ENCODE results near the gene ULK1.
"Not testable (repeated sequence)": the region's sequence is repeated elsewhere in the genome, so short reads cannot be mapped to it uniquely, and the experiment has no call there.

The ULK1 gene

DNA sequence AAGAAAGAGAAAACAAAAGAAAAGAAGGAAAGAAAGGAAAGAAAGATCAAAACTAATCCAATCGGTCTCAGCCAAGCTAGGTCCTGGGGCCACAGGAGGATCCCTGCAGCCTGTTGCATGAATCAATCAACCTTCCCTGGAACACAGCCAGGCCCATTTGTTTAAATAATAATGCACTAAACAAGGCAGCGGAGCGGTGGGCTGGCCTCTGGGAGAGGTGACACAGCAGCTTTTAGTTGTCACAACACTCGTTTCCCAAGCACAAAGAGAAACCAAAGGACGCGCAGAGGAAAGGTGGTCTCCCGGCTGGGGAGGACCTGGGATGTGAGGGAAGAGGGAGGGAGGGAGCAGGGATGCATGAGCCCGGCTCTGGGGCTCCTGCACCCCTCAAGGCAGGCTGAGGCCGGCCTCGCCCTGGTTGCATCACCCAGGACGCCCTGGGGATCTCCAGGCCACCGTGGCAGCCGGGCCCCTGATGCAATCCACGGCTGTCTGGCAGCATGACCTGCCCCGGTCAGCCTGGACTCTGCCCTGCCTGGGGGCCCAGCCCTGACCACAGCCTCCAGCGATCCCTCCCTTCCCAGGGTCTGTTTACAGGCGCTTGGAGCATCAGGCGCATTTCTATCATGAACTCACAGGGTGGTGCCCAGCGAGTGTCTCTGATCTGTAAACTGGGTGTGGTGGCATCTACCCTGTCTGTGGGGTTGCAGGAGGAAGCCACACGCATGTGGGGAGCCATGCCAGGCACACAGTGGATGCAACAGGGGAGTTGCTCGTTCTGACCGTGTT, 33.8 kb upstream of the ULK1 start:
- DNase-seq = peak in 3 of 10 donors; percentile 51 to 73 (median 72)
- intact Hi-C loops (cut with DNase I) = no loop called here

DNA sequence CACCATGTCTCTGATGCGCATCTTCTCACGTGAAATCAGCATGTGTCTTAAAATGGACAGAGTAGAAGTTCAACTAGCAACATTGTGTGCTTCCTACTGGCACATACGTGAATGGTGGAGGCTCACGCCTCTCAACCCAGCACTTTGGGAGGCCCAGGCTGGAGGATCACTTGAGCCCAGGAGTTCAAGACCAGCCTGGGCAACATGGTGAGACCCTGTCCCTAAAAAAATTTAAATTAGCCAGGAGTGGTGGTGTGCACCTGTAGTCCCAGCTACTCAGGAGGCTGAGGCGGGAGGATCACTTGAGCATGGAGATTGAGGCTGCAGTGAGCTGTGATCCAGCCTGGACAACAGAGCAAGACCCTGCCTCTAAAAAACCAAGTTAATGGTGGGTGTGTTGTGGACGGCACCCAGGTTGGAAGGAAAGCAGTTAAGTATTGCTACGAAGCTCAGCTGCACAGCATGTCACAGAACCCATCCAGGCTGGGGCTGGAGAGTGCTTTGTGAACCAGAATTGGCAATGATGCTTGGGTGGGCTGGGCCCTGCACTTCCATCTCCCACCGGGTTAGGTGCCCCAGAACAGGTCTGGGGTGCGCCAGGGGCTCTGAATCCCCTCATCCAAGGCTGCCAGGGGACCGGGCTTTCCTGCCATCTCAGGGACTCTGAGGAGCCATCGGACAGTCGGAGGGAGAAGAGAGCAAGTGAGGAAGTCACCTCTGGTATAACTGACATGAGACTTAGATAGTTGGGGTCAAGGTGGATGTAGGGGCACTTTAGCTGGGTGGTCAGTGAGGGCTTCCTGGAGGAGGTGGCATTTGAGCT, 33.0 kb upstream of the ULK1 start:
- peak in 2 of 10 donors; percentile 50 to 70 for DNase-seq
- intact Hi-C loops (cut with DNase I) = no loop called here

DNA sequence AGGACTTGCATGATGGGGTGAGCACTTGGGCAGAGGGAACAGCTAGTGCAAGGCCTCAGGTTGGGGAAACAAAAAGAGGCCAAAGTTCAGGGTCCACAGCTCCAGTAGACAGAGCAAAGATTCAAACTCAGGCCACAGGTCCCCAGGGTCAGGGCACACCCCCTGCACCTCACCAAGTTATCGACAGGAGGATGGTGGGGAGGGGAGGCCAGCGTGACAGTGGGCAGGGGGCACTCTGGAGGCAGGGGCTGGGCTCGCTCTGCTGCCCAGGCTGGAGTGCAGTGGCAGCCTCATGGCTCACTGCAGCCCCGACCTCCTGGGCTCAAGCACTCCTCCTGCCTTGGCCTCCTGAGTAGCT, 32.4 kb upstream of the ULK1 start:
- peak in 2 of 10 donors; percentile 17 to 77 for DNase-seq
- intact Hi-C loops (cut with DNase I) = no loop called here

DNA sequence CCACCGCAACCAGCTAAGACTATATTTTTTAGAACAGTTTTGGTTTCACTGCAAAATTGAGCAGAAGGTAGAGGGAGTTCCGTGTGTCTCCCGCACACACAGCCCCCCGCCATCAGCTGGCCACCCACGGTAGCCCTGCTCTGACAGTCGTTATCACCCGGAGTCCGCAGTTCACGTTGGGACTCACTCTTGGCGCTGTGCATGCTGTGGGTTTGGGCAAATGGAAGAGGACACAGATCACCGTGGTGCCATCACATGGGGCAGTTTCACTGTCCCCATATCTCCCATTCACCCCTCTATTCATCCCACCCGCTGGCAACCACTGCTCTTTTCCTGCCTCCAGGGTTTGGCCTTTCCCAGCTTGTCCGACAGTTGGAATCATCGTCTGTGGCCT, 31.8 kb upstream of the ULK1 start:
- peak in 3 of 10 donors; percentile 52 to 62 (median 62) for DNase-seq
- intact Hi-C loops (cut with DNase I) = no loop called here

DNA sequence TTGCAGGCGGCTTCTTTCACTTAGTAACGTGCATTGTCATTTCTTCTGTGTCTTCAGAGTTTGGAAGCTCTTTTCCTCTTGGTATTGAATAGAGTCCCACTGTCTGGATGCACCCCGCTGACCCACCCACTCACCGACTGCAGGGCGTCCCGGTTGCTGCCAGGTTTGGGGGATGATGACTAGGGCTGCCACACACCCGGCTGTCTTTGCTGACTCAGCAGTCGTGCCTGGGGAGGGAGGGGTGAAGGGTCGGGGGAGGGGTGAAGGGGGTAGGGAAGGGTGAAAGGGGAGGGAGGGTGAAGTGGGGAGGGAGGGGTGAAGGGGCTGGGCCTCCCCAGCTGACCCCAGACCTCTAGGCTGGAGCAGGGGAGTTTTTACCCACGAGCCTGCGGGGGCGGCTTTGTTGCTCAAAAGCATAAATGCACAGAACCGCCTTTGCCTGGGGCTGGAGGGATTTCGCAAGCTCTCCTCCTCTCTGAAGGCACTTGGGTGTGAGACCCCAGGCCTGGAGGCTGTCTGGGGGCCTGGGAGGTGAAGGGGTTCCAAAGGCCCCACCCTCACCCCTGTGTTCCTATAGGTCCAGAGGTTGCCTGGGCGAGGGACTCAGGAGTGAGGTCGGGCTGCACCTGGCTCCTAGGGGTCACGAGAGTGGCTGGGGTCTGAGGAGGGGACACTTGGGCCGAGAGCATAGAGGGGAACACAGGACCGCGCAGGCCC, 31.3 kb upstream of the ULK1 start:
- peak in 3 of 10 donors; percentile 59 to 77 (median 64) for DNase-seq
- intact Hi-C loops (cut with DNase I) = no loop called here

DNA sequence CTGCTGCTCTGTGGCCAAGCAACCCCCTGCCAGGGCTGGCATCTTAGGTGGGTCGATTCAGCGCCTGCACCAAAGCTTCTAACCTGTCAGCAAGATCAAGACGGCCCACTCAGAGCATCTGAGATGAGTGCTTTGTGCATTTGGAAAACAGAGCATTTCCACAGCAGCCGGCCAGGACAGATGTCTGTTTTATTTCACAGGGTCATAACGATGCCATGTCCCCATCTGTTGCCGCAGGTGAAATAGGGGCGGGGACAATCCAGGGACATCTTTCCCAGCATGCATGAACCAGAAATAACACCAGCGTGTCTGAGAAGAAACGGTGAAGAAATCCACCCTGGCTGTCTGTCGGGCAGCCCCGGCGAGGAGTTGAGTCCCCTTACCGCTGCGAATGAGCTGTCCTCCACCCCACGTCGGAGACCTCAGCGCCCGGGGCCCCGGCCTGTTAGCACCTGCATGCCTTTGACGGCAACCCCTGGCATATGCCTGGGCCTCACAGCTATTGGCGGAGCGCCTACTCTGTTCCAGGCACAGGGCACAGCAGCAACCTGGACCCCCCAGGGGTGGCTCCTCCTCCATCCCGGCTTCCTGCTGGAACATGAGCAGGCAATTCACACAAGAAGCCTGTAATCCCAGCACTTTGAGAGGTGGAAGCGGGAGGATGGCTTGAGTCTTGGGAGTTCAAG, 30.6 kb upstream of the ULK1 start:
- DNase-seq = peak in 3 of 10 donors; percentile 66 to 74 (median 74)

DNA sequence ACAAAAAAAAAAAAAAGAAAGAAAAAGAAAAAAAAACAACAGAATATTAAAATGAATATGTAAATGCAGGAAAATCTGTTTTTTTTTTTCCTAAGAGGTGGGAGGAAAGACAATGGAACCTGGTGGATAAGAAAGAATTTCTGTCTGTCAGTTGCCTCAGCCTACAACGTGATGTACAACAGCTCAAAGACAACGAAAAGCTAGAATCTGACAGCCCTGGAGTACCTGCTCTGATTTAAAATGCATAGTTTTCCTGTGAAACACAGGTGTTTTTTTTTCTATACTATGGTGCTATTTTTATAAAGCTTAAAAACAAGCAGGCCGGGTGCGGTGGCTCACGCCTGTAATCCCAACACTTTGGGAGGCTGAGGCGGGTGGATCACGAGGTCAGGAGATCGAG, 30.0 kb upstream of the ULK1 start:
- DNase-seq = no peak
- intact Hi-C loops (cut with DNase I) = no loop called here

More for the DNA sequence above, 30.6 kb upstream of the ULK1 start:
- intact Hi-C loops (cut with DNase I) = no loop called here

DNA sequence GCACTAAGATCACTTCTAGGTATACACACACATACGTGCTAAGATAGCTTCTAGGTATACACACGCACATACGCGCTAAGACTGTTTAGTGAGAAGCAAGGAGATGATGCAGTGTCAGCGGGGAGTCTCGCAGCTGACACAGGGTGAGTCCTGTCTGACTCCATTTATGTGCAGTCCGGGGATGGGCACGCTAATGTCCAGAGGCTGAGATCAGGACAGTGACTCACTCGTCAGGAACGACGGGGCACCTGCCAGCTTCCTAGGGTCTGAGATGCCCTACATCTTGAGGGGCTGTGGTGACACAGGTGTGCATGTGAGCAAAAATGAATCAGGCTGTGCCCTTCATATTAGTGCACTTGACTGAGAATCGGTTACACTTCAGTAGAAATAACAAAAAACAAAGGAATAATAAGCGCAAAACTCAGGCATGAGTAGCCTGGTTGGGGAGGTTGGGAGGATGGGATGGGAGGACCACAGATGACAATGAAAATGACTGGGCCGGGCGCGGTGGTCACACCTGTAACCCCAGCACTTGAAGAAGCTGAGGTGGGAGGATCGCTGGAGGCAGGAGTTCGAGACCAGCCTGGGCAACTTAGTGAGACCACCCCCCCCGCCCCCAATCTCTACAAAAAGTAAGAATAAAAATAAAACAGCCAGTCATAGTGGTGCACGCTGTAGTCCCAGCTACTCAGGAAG, 29.1 kb upstream of the ULK1 start:
- intact Hi-C loops (cut with DNase I) = no loop called here
- DNase-seq = peak in 3 of 10 donors; percentile 28 to 64 (median 54)

DNA sequence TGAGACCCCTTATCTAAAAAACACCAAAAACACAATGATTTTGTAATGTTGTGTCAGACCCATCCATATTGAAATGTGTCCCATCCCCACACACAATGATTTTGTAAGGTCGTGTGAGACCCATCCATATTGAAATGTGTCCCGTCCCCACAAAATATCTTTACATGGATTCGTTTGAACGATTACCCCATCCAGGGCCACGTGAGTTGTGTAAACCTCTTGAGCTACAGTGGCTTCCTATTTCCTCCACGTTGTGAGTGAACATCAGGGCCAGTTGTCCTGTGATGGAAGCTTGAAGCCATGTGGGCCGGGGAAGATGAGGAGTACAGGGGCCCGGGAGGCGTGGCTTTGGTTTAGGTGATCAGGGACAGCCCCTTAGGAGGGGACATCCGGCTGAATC, 27.0 kb upstream of the ULK1 start:
- intact Hi-C loops (cut with DNase I) = no loop called here
- no peak for DNase-seq

DNA sequence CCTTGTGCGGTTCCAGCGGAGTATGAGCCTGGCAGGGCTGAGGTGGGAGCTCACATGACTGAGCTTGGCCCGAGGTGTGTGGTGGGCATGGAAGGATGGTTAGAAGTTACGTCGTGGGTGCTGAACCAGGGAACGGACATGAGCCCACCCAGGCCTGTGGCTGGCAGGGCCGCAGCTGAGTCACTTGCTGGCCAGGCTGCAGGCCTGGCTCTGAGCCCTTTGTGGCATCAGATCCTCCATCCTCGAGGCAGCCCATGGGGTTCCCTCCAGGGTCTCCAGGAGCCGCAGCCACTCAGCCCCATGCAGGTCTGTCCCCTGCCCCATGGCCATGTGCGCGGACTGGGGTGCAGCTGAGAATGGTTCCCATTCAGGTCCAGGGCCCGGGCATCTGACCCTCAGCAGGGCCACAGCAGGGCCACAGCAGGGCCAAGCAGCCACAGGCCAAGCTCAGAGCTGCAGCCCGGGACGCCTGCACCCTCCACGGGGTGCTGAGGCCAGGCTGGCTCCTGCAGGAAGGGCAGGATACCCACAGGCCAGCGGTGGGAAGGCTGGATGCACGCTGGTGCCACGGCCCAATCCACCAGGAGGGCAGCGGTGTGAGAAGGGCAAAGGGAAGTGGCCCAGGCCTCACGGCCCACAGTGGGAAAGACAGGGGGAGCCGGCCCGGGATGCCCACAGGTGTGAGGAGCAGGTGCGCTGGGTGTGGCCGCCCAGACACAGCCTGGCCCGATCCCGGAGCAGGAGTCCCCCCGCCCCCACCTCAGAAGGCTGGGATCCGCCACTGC, 26.3 kb upstream of the ULK1 start:
- intact Hi-C loops (cut with DNase I) = no loop called here
- DNase-seq = peak in 2 of 10 donors; percentile 58 to 71

DNA sequence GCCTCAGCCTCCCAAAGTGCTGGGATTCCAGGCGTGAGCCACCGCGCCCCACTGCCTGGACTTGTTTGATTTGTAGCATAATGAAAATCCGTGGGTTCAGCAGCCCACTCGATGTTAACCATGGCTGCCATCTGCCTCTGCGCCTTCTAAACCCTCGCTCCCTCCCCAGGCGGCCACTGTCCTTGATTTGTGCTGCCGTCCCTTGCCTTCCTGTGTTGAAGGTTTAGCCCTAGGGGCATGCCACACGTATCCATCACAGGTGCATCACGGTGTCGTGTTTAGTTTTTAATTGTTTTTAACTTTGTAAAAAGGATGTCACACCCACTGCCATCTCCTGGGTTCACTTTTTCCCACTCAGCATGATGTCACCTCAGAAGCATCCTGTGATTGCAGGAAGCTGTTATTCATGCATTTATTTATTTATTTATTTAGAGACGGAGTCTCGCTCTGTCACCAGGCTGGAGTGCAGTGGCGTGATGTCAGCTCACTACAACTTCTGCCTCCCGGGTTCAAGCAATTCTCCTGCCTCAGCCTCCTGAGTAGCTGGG, 24.5 kb upstream of the ULK1 start:
- DNase-seq = peak in 2 of 10 donors; percentile 54 to 71

DNA sequence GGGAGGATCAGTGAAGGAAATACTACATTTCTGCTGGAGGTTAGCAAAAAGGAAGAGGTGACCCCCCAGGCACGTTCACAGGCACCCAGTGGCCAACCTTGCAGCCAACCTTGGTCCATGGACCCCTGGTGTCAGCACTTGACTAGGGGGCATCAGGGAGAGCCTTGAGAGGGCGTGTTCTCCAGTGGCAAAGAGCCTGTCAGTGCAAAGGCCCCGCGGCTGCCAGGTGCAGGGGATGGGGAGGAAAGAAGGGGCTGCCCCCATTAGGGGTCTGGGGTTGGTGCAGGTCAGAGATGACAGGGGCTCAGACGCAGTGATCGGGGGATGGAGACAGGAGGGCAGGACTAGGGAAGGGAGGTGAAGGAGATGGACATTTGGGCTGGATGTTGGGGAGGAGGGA, 22.7 kb upstream of the ULK1 start:
- intact Hi-C loops (cut with DNase I) = no loop called here
- peak in 1 of 10 donors; percentile 55 for DNase-seq

More for the DNA sequence above, 24.5 kb upstream of the ULK1 start:
- intact Hi-C loops (cut with DNase I) = no loop called here

DNA sequence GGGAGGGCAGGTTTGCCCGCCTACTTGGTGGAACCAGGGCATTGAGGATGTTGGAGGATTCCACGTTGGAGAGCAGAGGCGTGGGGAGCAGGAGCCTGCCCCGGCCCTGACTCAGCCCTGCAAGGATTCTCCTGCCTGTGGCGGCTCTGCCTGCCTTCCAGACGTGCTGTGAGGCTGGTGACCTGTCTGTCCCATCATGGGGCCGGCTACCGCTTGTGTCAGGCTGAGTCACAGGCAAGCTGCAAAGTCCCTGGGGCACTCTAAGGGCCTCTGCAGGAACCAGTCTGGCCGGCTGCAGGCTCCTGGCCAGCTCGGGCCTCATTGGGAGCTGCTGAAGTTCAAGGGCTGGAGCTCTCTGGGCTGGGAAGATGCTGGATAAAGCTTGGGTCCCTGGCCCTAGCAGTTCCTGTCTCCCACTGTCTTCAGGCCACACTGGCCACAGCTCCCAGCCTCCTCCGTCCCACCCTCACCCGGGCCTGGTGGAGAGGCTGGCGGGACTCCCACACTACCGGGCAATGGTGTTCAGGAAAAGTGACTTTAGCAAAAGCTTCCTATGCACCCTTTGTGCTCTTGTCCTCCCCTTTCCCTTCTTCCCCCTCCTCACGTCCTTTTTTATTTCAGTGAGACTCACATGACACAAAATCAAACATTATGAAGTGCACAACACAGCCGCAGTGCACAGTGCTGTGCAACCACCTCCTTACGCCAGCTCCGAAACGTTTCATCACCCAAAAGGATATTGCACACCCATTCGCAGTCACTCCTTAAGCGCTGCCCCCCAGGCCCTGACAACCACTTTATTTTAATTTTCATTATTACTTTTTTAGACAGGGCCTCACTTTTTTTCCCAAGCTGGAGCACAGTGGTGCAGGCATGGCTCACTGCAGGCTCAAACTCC, 22.0 kb upstream of the ULK1 start:
- intact Hi-C loops (cut with DNase I) = no loop called here

DNA sequence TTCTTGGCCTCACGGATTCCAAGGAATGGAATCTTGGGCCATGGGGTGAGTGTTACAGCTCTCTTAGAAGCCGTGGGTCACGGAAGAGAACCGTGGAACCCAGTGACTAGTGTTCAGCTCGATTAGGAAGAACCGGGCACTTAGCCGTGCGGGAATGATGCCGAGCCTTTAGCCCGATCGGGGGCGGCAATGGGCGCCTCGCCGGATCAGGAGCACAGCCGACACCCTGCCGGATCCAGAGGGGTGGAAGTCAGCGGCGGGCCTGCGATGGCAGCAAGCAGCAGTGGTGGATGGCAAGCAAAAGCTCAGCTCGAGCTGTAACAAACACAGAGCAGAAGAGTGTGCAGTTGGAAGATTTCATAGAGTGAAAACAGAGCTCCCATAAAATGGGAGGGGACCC, 21.1 kb upstream of the ULK1 start:
- peak in 2 of 10 donors; percentile 51 to 54 for DNase-seq
- intact Hi-C loops (cut with DNase I) = no loop called here

More for the DNA sequence above, 22.0 kb upstream of the ULK1 start:
- DNase-seq = peak in 2 of 10 donors; percentile 27 to 49

DNA sequence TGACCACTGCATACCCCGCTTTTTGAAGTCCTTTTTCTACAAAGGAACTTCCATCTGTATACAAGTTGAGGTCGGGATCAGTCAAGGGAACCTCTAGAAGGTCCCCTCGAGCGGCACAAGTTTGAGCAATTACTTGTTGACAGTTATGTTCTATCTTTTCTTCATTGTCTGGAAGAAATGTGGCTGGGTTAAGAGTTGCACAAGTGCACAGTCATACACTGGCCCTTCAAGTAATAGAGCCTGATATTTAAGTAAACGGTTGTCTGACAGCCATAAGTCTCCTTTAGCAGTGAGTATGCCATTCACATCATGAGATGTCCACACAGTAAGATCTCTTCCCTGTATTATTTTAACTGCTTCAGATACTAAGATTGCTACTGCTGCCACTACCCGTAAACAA, 19.4 kb upstream of the ULK1 start:
- DNase-seq; intact Hi-C loops (cut with DNase I): not testable (repeated sequence)

DNA sequence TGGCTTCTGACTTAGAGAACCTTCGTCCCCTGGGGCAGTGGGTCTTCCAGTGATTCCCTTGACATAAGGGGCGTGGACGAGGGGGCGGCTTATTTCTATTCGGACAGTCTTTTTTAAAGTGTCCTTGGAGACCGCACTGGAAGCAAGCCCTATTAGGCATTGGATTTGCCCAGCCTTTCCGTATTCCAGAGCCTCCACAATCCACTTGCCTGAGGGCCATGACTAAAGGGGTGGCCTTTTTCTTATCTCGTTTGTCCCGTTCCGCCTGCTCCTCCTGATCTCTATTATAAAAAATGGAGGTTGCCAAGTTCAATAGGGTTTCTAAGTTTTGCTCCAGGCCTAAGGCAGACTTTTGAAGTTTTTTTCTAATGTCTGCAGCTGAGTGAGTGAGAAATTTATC, 17.2 kb upstream of the ULK1 start:
- intact Hi-C loops (cut with DNase I) = not testable (repeated sequence)
- DNase-seq = peak in 1 of 10 donors; percentile 30

DNA sequence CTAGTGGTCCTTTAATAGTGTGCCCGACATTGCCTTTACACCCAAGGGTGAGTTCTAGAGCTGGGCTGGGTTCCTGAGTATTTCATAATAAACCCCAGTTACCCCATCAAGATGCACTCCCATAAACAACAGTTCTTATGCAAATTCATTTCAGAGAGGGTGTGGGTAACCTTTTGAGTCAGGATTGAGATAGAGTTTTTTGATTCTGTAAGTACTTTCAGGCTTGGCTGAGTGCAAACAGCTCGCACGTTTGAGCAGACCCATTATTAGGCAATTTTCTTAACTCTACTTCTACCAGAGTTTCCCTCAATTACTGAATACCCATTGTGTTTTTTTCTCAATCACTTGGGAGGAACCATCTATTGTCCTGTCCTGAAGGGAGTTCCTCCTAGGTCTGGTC, 16.0 kb upstream of the ULK1 start:
- DNase-seq; intact Hi-C loops (cut with DNase I): not testable (repeated sequence)

Data from posterior cingulate gyrus (tissue), 11 donors.